Activated CD8-positive, alpha-beta T cell treated with anti-CD3 and anti-CD28 coated beads, Interleukin-2, amount 10 ng/mL, durations not matched to agents 7 days and 5 days (primary cell): Measurements from ENCODE around the gene CDK18. TPM values are rescaled to one million over a fixed set of nuclear protein-coding genes. Genes with fewer than 3 reads are reported as not detected.
A peak's percentile ranks its signal among the peaks of the same experiment; 100 is the strongest.

ENCODE experiments used
- ATAC-seq: fragments of 150-1000 bp; cut with Tn5 transposase; one replicate; pipeline ENCODE4 v1.10.0; 2021; ENCODE audit warnings: moderate library complexity
- CTCF ChIA-PET: fragments of 350-600 bp; sonication (Branson Sonifier 250); formaldehyde crosslinking; loops from one replicate; lab custom pipeline; 2021; ENCODE audit warnings: antibody characterized with exemption; lab: Charles Lee
- POLR2A ChIA-PET: fragments of 350-600 bp; sonication (Branson Sonifier 250); formaldehyde crosslinking; loops from one replicate; lab custom pipeline; 2021; ENCODE audit warnings: antibody characterized with exemption; lab: Charles Lee
- DNase-seq: peaks from one replicate; pipeline ENCODE4 v3.0.0-alpha.2; 2020
- H3K27ac Mint-ChIP-seq: one replicate; pipeline ENCODE4 v1.8.0; 2021; ENCODE audit warnings: mild to moderate bottlenecking, mixed read lengths
- H3K27me3 Mint-ChIP-seq: one replicate; pipeline ENCODE4 v1.8.0; 2021; ENCODE audit warnings: low read depth, mixed read lengths
- H3K36me3 Mint-ChIP-seq: one replicate; pipeline ENCODE4 v1.8.0; 2021; ENCODE audit warnings: low read depth, mixed read lengths
- H3K4me1 Mint-ChIP-seq: one replicate; pipeline ENCODE4 v1.8.0; 2021; ENCODE audit warnings: low read depth, mixed read lengths
- H3K4me3 Mint-ChIP-seq: one replicate; pipeline ENCODE4 v1.8.0; 2021; ENCODE audit warnings: mild to moderate bottlenecking, mixed read lengths
- H3K9me3 Mint-ChIP-seq: one replicate; pipeline ENCODE4 v1.8.0; 2022; ENCODE audit warnings: mixed read lengths; ENCODE audit not compliant: insufficient read depth
- total RNA-seq, 2 experiments: library from RNA; stranded (reverse); gene quantifications; one replicate each; pipeline ENCODE4 v1.2.3, GENCODE V29; 2021

CDK18 gene
- total RNA-seq = 1 to 10 TPM; 4.5 to 6.0 TPM

DNA sequence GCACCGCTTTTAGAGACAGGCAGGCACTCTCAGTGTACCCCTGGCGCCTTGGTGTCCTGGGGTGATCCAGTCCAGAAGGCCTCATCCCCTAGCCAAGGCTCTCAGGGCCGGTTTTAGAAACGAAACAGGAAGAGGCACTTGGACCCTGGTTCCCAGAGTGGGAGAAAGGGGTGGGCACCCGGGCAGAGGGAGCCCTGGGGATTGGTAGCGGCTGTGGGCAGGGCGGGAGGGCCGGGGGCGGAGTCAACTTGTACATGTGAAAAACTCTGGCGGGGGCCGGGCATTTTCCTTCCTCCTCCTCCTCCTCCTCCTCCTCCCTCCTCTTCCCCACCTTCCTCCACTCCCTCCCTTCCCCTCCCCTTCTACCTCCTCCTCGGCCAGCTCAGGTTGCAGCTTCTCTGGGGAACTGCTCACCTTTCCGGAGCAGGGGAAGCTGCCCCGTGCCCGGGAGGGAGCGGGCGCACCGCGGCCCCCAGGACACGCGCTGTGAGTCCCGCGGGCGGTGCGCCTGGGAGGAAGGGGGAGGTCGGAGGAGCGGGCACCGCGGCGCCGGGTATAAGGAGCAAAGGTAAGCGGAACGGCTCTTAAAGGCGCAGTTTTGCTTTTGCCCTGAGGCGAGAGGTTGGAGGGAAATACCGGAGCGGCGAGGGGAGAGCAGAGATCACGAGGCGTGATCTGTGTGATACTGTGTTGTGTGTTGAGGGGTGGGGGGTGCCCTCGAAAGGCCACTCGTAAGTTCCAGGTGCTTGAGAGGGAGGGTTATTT is at the start of gene CDK18:
TSS of gene CDK18 (plus strand) at position 359 of the 765 bp plus-strand sequence. CDS start 18,499 bp downstream, outside the sequence.
- peaks cover 3% of the 10 kb centered on the region for H3K27me3 Mint-ChIP-seq
- no peaks in the 10 kb centered on the region for H3K9me3 Mint-ChIP-seq
- H3K36me3 Mint-ChIP-seq = no peaks in the 10 kb centered on the region
- ChIA-PET CTCF (interaction anchor here (0.8 to 1.5 kb wide), 3 partner anchors 19 to 128 kb away, joined by 3 to 4 read pairs (median 3); partner anchors contain the start of gene ELK4), POLR2A (no interaction called here)
- peaks cover 12% of the 10 kb centered on the region for H3K4me1 Mint-ChIP-seq
- peak within 1 kb of the TSS; percentile 30 for H3K27ac Mint-ChIP-seq
- peak; percentile 77 for ATAC-seq
- H3K4me3 Mint-ChIP-seq = peak within 1 kb of the TSS; percentile 75
- DNase-seq = peak; percentile 64

DNA sequence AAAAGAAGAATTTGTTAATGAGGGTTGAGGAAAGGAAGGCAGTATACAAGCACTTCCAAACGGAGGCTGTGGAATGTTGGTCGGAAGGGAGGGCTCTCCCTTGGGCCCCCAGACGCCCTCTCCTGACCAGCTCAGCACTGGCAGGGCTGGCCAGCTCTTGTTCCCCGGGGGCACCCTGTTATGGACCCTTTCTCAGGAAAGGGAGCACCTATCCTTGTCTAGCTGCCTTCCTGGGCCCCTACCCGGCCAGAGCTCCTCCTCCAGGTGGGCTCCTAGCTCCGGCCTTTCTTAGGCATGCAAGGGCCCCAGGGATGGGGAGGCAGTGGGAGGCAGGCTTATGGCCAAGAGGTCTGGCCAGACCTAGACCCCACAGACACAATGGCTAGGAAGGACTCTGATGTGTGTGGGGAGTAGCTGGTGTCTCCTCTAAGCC is 49.5 kb upstream of the CDK18 start:
- peaks cover 70% of the 10 kb centered on the region for H3K27me3 Mint-ChIP-seq
- H3K4me1 Mint-ChIP-seq = peaks cover 11% of the 10 kb centered on the region
- H3K9me3 Mint-ChIP-seq = no peaks in the 10 kb centered on the region
- CTCF ChIA-PET = interaction anchor here (1.3 to 3.4 kb wide), 2 partner anchors 14 to 31 kb away, joined by 4 to 16 read pairs; no protein-coding TSS in a partner anchor
- ATAC-seq (no peak), DNase-seq (no peak)
- no peak overlapping the region for H3K4me3 Mint-ChIP-seq
- POLR2A ChIA-PET = no interaction called here
- no peak overlapping the region for H3K27ac Mint-ChIP-seq
- no peaks in the 10 kb centered on the region for H3K36me3 Mint-ChIP-seq

DNA sequence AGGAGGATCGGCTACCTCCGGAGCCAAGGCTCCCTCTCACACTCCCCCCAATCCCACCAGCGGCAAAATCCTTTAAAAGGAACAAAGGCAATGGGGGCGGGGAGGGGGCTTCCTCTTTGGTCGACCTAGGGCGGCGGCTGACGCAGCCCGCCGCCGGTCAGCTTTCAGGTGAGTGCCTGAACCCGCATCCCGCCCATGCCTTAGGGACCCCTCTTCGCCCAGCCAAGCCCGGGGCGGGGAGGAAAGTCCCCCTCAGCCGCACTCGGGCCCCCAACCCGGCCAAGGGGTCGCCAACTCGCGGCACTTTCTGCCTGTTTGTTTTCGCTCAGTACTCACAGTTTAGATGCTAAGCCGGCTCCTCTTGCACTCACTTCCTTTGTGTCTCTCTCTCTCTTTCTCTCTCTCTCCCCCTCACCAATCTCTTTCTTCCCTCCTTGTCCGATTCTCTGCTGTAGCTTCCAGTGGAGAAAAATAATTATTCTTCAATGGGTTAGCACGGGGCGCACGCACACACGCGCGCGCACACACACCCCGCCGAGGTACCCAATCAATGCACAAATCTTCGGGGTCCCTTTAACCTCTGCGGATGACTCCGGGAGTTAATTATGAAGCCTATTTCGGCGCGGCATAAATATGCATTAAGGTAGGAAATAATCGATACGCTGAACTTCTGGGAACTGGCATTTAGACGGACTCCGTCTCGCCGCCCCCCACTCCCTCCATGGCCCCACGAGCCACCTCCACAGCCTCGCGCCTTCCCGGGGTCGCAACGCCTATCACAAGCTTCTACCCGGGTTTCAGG is 48.7 kb upstream of the CDK18 start, which contains the start of gene BLACAT1:
TSS of gene BLACAT1 (minus strand) at position 465 of the 802 bp plus-strand sequence.
- peak within 1 kb of the TSS; percentile 52 for H3K4me3 Mint-ChIP-seq
- no peaks in the 10 kb centered on the region for H3K36me3 Mint-ChIP-seq
- H3K9me3 Mint-ChIP-seq = no peaks in the 10 kb centered on the region
- DNase-seq = no peak
- ChIA-PET POLR2A (interaction anchor here (0.8 to 1.2 kb wide), 2 partner anchors 15 to 59 kb away, joined by 3 to 5 read pairs; no protein-coding TSS in a partner anchor), CTCF (interaction anchor here (0.8 to 3.4 kb wide), 6 partner anchors 20 to 33 kb away, joined by 3 to 16 read pairs (median 3); no protein-coding TSS in a partner anchor)
- H3K27ac Mint-ChIP-seq = no peak within 1 kb of the TSS
- H3K4me1 Mint-ChIP-seq = peaks cover 11% of the 10 kb centered on the region
- peaks cover 74% of the 10 kb centered on the region for H3K27me3 Mint-ChIP-seq
- no peak for ATAC-seq

DNA sequence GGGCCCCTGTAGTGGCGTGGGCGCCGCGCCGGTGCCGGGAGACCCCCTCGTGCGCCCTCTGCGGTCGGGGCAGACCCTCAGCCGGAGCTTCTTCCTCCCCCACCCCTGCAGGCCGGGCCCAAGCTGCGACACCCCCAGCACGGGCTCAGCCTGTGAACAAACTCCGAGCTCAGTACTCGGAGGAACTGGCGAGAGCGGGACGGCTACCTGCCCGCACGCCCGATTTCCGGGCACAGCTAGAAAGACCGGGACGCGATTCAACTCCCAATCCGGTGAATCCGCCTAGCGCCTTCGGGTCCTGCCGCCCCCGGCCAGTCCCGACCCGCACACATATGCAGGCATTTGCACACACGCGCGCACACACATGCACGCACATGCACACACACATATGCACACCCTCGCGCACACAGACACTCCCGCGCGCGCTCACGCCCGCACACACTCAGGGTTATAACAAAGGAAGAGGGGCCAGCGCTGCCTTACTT is 48.0 kb upstream of the CDK18 start:
- H3K9me3 Mint-ChIP-seq = no peaks in the 10 kb centered on the region
- H3K27me3 Mint-ChIP-seq = peaks cover 73% of the 10 kb centered on the region
- POLR2A ChIA-PET = interaction anchor here (0.8 to 1.2 kb wide), 2 partner anchors 15 to 59 kb away, joined by 3 to 5 read pairs; no protein-coding TSS in a partner anchor
- ATAC-seq = no peak
- CTCF ChIA-PET = interaction anchor here (0.8 to 3.4 kb wide), 7 partner anchors 20 to 131 kb away, joined by 3 to 16 read pairs (median 3); no protein-coding TSS in a partner anchor
- H3K27ac Mint-ChIP-seq = no peak overlapping the region
- H3K4me3 Mint-ChIP-seq = peak overlapping the region; percentile 52
- no peaks in the 10 kb centered on the region for H3K36me3 Mint-ChIP-seq
- DNase-seq = no peak
- peaks cover 11% of the 10 kb centered on the region for H3K4me1 Mint-ChIP-seq

DNA sequence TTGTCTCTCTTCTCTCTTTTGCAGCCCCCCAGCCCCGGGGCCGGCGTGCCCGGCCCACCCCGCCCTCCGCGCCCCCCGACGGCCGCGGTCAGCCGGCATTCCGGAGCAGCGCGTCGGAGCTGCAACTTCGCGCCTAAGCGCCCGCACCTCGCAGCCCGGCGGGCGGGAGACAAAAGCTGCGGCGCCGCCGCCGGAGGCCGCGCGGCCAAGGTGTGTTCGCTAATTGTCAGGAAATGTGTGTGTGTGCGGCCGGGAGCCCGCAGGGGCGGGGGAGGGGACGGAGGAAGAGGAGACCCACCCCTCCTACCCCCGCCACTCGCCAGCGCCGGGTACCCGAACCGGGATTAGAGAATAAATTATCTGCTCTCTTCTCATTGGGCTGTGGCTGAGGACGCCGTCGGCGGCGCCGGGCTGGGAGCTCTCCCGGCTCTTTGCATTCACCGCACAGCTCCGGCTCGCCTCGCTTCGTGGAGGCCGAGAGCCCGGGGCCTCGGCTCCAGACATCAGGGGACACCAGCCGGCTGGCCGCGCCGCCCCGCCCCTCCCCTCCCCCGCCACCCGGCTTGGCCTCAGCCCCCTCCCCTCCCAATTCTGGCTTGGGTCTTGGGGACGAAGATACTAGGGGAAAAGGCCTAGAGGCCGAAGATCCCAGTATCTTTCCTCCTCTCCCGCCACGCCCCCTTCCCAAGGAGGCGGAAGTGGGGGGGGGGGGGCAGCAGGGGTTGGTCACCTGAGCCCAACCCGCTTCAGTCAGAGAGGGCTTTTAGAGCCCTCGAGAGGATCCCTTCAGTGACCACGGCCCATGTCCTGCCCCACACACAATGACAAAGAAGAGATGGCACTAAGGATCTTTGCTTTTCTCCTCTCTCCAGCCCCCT is 47.4 kb upstream of the CDK18 start:
- peaks cover 11% of the 10 kb centered on the region for H3K4me1 Mint-ChIP-seq
- peaks cover 70% of the 10 kb centered on the region for H3K27me3 Mint-ChIP-seq
- H3K36me3 Mint-ChIP-seq = no peaks in the 10 kb centered on the region
- ATAC-seq (peak; percentile 40), DNase-seq (no peak)
- H3K9me3 Mint-ChIP-seq = no peaks in the 10 kb centered on the region
- POLR2A ChIA-PET = no interaction called here
- no peak overlapping the region for H3K27ac Mint-ChIP-seq
- CTCF ChIA-PET = interaction anchor here (0.8 to 3.4 kb wide), 7 partner anchors 20 to 131 kb away, joined by 3 to 16 read pairs (median 3); no protein-coding TSS in a partner anchor
- no peak overlapping the region for H3K4me3 Mint-ChIP-seq

DNA sequence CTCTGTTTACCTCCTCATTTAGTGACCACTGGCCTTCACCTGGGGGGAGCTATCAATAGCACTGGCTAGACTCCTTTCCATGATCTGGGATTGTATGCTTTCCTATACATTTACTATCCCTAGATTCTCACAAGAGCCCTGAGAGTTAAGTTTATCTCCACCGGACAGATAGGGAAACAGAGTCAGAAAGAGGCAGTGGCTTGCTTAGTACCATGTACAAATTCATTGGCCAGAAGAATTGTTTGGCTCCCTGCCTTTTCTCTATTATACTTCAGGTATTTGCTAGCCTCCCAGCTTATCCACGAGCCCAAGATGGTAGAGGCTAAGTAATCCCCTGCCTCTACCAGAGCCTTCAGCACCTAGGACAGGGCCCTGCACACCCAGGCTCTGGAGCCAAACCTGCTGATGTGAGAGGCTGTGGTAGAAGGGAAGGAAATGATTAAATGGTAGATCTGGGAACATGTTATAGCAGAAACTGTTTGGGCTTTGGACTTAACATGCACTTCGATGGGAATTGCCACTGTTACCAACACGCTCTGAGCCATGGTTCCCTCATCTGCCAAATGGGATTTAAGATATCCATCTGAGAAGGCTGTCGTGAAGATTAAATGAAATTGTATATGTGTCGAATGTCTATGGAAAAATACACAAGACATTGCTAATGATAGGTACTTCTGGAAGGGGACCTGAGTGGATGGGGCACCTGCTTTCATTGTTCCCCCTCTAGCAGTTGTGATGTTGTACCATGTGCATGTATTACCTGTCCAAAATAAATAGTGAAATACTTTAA is 45.5 kb upstream of the CDK18 start:
- Mint-ChIP-seq H3K9me3 (no peaks in the 10 kb centered on the region), H3K27ac (no peak overlapping the region), H3K36me3 (no peaks in the 10 kb centered on the region), H3K4me1 (peaks cover 11% of the 10 kb centered on the region), H3K4me3 (no peak overlapping the region), H3K27me3 (peaks cover 54% of the 10 kb centered on the region)
- DNase-seq (peak; percentile 65), ATAC-seq (peak; percentile 69)
- ChIA-PET CTCF (interaction anchor here (1.0 to 1.8 kb wide), 4 partner anchors 18 to 105 kb away, joined by 4 to 5 read pairs (median 4); no protein-coding TSS in a partner anchor), POLR2A (no interaction called here)

DNA sequence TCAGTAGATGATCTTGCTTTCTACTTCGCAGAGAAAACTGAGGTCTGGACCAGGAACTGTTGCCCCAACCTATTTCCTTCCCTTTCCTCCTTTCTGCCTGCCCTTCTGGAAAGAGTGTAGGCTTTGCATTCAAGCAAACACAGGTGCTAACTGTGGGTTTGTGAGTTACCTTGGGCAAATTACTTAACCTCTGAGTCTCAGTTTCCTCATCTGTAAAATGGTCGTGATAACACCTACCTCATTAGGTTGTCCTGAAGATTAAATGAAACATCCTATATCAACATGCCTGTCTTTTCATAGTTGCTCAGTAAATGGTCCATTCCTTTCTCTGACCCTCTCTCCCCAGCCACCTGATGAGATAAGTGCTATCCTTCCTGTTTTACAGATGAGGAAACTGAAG is 39.1 kb upstream of the CDK18 start:
- CTCF ChIA-PET = interaction anchor here (1.8 kb wide), 1 partner anchor 20 kb away, joined by 8 read pairs; no protein-coding TSS in a partner anchor
- Mint-ChIP-seq H3K27ac (no peak overlapping the region), H3K36me3 (no peaks in the 10 kb centered on the region), H3K27me3 (peaks cover 31% of the 10 kb centered on the region), H3K9me3 (no peaks in the 10 kb centered on the region), H3K4me1 (no peaks in the 10 kb centered on the region), H3K4me3 (no peak overlapping the region)
- POLR2A ChIA-PET = no interaction called here
- ATAC-seq = no peak
- no peak for DNase-seq

DNA sequence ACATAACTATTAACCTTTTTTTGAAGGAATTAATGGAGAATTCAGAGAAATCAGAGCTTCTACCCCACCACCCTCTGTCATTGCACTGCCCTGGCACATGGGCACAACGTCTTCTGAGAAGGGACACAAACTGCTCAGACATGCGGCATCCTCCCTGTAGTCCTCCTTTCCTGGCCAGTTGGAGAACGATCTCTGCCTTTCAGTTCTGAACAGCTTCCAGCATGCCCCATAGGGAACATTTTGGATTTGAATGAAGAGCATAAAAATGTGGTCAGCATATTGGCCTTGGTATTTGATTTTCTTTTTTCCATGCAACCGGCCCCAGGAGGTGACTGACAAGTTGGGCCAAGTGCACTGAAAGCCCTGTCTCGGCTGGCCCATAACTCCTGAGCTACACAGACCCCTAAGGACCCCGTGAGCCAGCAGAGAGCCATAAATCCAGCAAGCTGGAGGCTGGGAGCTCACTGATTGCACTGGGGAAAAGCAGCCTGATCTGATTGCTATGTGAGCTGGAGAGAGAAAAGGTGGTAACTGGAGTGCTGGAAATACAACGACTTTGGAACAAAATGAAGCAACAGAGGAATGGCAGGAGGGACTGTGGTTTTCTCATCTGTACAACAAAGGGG is 37.8 kb upstream of the CDK18 start:
- Mint-ChIP-seq H3K27me3 (peaks cover 24% of the 10 kb centered on the region), H3K36me3 (no peaks in the 10 kb centered on the region), H3K27ac (no peak overlapping the region), H3K4me1 (no peaks in the 10 kb centered on the region), H3K4me3 (no peak overlapping the region), H3K9me3 (no peaks in the 10 kb centered on the region)
- DNase-seq = no peak
- no peak for ATAC-seq
- POLR2A ChIA-PET = no interaction called here
- CTCF ChIA-PET = interaction anchor here (1.3 to 1.8 kb wide), 2 partner anchors 19 to 35 kb away, joined by 4 to 8 read pairs; no protein-coding TSS in a partner anchor

DNA sequence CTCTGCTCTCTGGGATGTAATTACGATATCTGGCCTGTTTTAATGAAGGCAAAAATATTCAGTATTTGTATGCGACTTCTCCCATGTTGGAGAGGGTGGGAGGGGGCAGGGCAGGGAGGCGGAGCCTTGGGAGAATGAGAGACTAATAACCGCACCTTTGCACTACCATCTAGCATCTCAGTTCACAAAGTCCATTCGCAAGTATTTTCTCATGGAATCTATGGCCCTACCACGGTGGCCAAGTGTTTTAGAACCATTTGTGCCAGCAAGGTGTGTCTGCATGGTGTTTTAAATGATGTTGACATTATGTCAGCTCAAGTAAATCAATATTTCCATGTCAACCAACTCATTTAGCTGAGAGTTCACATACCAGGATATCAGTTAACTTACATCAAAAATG is 34.3 kb upstream of the CDK18 start:
- ChIA-PET CTCF (no interaction called here), POLR2A (no interaction called here)
- no peak overlapping the region for H3K4me3 Mint-ChIP-seq
- DNase-seq (no peak), ATAC-seq (no peak)
- peaks cover 35% of the 10 kb centered on the region for H3K27me3 Mint-ChIP-seq
- H3K4me1 Mint-ChIP-seq = no peaks in the 10 kb centered on the region
- H3K36me3 Mint-ChIP-seq = peaks cover 4% of the 10 kb centered on the region
- H3K9me3 Mint-ChIP-seq = peaks cover 8% of the 10 kb centered on the region
- H3K27ac Mint-ChIP-seq = no peak overlapping the region
